NCI-H446 treated with DMSO at 0.1 percent for 48 hours (cell line): Measurements from ENCODE around the gene NBL1.

Experiments
- DNase-seq: peaks from one replicate; lab custom pipeline; 2025; lab: John Stamatoyannopoulos, UW

Gene NBL1, protein sequence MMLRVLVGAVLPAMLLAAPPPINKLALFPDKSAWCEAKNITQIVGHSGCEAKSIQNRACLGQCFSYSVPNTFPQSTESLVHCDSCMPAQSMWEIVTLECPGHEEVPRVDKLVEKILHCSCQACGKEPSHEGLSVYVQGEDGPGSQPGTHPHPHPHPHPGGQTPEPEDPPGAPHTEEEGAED

DNA sequence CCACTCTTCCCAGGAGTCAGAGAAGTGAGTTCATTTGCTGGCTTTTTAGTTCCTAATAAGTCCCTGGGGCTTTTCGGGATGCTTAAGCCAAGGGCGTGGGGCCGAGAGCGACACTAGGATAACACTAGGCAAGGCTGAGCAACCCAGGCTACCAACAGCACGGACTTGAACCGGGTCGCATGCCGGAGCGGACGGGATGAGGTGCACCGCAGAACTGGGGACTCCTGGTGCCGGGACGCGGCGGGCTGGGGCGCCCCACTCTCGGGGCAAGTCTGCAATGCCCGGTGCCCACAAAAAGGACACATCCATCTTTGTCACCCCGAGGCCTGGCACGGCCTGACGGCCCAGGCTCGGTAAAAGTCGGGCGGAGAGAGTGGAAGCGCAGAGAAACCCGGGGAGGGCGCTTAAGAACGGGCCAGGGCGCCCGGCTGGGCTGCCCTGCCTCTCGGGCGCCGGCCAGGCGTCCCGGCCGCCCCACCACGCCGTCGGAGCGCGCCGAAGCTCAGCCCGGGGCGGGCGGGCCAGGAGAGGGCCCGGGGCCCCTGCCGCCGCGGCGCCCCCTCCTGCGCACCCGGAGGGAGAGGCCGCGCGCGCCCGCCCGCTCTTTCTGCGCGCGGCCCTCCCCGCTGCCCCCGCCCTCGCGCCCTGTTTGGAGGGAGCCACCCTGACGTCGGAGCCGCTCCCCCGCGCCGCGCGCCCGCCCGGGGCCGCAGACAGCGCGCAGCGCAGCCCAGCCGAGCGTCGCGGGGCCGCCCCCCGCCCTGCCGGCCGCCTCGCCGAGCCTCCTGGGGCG, at the start of gene NBL1:
Gene NBL1, plus strand, starts transcription at position 710 of the 793 bp plus-strand sequence. CDS start 10,720 bp downstream, outside the sequence.
- DNase-seq: no peak

- peak; percentile 37 for DNase-seq
These were observed 47.9 kb upstream of the NBL1 start for GRCh38 chr1:19596065-19596713.

DNA sequence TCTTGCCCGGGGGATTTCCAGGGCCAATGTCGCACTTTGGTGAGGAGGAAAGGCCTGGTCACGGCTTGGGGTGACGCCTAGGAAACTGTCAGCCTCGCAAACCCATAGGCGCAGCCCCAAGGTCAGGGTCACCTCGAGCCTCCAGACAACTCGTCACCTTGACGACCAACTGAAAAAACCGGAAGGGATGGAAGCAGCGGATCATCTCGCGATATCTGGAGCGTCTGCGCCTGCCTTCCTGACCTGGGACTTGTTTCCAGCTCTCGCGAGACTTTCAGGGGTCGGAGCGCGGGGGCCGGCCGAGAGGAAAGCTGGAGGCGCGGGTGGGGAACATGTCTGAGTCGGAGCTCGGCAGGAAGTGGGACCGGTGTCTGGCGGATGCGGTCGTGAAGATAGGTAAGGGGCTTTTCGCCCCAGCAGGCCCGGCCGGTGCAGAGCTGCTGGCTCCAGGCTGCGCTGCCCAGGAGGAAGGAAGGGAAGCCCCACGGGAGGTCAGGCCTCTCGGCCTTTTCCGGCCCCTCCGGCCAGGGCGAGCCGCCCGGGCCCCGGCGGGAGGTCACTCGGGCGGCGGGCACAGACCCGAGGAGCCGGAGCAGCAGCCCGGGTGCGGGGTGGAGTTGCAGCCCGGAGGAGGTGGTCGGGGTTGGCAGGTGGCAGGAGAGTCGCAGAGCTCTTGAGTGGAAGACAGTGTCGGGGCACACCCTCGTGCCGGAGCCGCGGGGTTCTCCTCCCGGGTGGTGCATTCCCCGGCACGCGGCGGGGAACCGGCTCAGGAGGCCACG, 47.2 kb upstream of the NBL1 start:
- DNase-seq: peak; percentile 96

DNA sequence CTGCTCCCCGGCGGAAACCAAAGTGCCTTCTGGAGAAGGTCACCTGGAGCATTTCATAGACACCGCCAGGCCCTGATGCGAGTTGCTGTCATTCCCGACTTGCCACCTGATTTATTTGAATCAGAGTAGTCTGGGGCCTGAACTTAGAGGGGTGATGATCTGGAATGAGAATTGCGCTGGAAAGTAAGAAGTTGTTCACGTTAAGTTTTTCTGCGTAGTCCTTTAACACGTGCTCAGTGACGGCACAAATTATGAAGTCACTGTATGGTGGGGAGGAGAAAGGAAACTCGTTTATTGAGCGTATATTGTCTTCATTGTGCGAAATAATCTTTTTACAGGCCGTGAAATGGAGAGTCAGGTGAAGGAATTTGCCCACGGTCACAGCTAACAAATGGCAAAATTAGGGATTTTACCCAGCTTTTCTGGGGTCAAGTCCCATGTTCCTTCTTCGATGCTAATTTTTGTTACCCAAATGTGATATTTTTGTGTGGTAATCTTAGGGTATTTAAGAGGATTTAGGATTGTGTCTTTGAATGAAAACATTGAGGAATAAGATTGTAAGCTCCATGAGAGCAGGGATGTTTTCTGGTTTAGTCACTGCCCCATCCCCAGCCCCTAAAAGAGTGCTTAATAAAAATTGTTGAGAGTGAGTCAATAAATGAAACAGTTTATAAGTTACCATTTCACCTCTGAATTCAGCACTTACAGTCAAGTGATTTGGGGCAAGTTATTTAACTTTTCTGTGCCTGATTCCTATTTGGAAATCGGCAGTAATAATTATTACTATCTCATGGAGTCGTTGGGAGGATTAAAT, 46.4 kb upstream of the NBL1 start:
- no peak for DNase-seq

GRCh38 chr1:19599810-19600209, 44.3 kb upstream of the NBL1 start:
- no peak for DNase-seq

GRCh38 chr1:19602486-19602885, 41.6 kb upstream of the NBL1 start:
- DNase-seq: no peak

DNA sequence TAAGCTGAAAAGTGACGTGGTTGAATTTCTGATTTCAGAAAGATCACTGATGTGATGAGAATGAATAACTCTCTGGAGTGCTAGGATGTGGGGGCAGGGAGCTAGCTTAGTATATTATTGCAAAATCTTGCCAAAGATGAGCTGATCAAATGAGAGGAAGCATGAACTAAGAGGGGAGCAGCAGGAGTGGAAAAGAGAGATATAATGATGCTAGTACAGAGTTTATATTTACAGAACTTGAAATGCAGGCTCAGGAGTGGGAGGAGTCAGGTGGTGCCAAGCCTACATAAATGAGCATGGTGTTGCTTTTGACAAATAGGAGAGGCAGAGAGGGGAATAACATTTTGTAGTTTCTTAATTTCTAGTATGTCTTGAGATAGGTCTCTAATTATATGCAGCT, 38.1 kb upstream of the NBL1 start:
- DNase-seq: no peak

DNA sequence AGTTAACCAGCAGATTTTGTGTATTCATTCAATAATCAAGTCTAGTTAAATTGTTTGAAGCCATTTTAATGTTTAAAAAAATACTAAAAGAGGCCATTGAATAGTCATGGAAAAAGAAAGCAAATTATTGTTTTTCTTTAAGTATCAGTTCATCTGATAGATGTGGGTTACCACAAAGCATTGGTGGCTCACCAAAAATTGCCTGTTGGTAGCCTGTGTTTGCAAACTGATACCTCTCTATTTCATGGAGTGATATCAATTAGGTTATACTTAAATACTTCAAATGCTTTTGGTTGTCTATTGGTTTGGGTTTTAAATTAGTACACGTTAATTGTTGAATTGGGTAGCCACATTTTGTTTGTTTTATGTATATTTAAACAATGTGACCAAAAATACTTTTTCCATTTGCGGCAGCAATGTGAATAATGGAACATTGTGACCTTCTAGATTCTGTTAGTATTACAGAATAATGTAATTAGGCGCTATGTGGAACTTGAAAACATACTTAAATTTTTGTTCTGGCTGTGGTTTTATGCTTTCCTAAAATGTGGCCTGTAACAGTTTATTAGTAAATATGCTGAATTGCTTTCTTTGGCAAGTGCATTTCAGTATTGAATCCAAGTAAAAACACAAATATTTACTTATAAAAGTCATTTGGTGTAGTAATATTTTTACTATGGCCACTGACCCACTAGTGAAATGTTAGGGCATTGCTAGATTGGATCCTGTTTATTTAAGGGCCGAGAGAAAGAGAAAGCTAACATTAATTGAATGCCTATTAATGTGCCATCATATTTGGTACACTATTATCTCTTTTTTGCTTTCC, 37.1 kb upstream of the NBL1 start:
- no peak for DNase-seq

DNA sequence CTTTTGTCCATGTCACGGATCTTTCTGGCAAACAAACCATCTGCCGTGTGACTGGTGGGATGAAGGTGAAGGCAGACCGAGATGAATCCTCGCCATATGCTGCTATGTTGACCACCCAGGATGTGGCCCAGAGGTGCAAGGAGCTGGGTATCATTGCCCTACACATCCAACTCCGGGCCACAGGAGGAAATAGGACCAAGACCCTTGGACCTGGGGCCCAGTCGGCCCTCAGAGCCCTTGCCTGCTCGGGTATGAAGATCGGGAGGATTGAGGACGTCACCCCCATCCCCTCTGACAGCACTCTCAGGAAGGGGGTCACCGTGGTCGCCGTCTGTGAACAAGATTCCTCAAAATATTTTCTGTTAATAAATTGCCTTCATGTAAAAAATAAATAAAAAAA, 35.9 kb upstream of the NBL1 start:
- no peak for DNase-seq

- no peak for DNase-seq
These were observed 33.7 kb upstream of the NBL1 start for GRCh38 chr1:19610282-19610981.

GRCh38 chr1:19612530-19612929, 31.6 kb upstream of the NBL1 start:
- DNase-seq: no peak

GRCh38 chr1:19613171-19613703, 30.9 kb upstream of the NBL1 start:
- DNase-seq: no peak

DNA sequence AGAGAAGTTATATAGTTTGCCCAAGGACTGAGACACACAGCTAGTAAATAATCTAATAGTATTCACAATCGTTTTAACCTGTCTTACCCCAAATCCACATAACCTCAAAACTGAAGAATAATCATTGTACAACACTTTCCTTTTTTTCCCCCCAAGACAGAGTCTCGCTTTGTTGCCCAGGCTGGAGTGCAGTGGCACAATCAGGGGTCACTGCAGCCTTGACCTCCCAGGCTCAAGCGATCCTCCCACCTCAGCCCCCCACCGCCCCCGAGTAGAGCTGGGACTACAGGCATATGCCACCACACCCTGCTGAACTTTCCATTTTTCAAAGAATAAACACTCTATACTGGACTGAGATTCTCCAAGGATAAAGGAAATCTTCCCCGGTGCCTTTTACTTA, 28.7 kb upstream of the NBL1 start:
- DNase-seq: no peak

DNA sequence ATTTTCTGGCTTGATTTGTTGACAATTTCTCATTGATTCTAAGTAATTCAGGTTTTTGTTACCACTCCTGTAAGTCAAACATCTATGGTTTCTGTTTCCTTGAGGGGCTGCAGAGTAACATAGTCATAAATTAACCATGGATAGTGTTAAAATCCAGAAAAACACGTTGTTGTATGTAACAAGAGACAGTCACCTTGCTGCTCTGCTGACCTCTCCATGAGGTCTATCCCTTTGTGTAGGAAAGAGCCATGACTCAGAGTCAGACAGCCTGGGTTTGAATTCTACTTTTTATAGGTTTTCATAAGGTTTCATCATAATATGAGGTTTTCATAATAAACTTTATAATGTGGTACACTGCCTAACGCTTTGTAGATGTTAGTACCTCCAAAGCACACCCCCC, 27.6 kb upstream of the NBL1 start:
- DNase-seq: no peak

DNA sequence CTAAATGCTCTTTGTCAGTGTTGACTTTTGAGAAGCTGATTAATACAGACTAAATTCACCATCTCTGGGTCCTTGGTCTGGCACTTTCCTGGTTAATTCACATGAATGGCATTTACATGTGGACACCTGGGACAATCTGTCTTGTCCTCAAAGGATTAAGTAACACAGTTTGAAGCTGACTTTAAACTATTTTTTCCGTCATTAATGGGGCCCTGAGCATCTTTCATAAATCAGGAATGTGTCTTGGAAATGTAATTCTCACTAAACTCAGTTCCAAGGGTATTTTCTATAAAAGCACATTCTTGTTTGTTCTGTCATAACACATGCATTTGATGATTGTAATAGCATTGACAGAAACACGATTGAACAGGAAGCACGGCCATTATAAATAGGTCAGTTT, 26.7 kb upstream of the NBL1 start:
- no peak for DNase-seq

DNA sequence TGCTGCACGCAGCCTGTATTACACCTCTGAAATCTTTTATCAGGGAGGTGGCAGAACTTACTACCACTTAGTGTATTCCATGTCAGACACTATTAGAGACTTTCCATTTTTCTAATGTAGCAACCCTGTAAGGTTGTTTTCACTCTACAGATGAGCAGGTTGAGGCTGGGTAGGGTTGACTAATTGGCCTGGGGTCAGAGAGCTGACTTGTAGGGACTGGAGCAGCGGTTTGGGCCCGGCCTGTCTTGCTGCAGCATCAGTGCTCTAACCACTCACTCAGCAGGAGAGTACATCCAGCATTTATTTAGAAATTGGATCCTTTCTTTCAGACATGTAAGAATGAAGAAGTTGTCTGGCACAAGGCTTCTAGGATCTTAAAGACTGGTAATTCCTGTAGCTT, 25.7 kb upstream of the NBL1 start:
- no peak for DNase-seq

DNA sequence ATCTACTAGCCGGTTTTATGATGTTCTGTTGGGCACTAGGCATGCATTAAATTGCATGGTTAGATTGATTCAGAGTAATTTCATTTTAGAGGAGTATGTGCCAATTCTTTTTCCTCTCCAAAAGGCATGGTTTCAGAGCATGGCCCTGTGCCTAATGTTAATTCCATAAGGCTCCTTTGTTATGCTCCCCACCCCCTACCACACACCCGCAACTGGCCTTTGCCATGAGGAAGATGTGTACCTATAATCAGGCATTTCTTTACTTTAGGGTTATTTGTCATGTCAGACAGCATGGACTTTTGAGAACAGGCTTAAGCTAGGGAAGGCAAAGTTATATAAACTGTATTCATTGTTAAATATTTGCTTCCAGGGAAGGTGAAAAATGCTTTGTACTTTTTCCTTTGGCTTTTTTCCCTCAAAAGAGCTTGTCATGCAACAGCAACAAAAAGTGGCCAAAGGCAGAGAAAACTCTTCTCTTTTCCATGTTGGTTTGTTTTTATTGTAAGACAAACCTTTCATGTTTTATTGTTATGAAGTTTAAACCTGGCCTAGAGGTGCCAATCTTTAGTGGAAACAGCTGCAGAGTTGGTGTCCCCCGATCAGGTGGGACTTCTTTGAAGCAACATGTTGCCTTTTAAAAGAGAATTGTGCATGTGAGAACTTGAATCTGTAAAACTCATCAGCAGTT, 24.3 kb upstream of the NBL1 start:
- peak; percentile 30 for DNase-seq

DNA sequence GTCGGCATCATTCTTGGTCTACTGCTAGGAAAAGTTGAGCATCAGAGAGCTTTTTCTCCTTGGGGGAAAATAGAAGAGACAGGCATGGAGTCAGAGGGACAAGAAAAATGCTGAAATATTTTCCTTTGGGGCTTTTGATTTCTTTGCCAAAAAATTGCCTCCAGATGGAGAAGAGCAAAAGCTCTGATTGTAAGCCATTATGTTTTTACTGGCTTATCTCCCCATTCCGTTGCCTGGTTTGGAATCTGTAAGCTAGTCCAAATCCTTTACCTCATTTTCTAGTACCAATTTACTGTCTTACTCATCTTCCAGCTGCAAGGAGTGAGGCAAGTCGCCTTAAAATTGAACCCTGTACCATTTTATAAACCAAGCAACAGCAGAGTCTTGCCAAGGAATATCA, 23.3 kb upstream of the NBL1 start:
- DNase-seq: no peak

- no peak for DNase-seq
These were observed 22.7 kb upstream of the NBL1 start for GRCh38 chr1:19621274-19621950.
